Measurements from ENCODE around the gene CIART. TPM values are rescaled to one million over a fixed set of nuclear protein-coding genes. Genes with fewer than 3 reads are reported as not detected.
A peak's percentile ranks its signal among the peaks of the same experiment; 100 is the strongest.

The CIART gene
- total RNA-seq, 4 donors from 2014 or later = 3.5 to 28.3 (median 14.2) TPM

DNA sequence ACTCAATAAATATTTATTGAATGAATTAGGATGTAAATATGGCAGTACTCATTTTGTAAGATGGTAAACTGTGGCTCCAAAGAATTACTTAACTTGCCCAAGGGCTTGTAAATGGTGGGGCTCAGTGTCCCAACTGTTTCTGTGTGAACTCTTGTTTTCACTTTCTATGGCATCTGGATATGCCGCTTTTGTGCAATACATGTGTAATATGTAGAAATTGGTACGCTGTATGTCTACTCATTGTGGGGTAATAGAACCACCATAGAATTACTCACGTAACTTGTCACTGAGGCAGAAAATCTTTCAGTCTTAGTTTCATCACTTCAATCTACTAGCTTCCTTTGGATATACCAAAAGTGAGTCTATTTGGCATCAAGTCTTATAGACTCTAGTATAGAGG lies 40.0 kb downstream of the CIART start:
- H3K4me1 ChIP-seq = peaks cover 3 to 31% (median 4%) of the 10 kb centered on the region in 3 donors
- peak overlapping the region; percentile 82 to 91 for H3K4me3 ChIP-seq
- no peak for ATAC-seq
- no peaks in the 10 kb centered on the region for H3K27me3 ChIP-seq
- H3K27ac ChIP-seq = peak overlapping the region in 3 of 4 donors; percentile 76 to 89 (median 87)
- WGBS, 2 donors (ENCODE audit: low coverage in 1 of 2) = 87 to 100% methylated on average over 2 to 3 of the region's 3 CpGs
- peaks cover 0 to 30% of the 10 kb centered on the region in 2 donors for H3K36me3 ChIP-seq
- H3K9me3 ChIP-seq = no peaks in the 10 kb centered on the region
- TF ChIP-seq, protein P1, sequence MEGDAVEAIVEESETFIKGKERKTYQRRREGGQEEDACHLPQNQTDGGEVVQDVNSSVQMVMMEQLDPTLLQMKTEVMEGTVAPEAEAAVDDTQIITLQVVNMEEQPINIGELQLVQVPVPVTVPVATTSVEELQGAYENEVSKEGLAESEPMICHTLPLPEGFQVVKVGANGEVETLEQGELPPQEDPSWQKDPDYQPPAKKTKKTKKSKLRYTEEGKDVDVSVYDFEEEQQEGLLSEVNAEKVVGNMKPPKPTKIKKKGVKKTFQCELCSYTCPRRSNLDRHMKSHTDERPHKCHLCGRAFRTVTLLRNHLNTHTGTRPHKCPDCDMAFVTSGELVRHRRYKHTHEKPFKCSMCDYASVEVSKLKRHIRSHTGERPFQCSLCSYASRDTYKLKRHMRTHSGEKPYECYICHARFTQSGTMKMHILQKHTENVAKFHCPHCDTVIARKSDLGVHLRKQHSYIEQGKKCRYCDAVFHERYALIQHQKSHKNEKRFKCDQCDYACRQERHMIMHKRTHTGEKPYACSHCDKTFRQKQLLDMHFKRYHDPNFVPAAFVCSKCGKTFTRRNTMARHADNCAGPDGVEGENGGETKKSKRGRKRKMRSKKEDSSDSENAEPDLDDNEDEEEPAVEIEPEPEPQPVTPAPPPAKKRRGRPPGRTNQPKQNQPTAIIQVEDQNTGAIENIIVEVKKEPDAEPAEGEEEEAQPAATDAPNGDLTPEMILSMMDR (IDR thresholded peaks at IDR 0.05) = no peak
- TF ChIP-seq POLR2AphosphoS5 (IDR thresholded peaks at IDR 0.05) (no peak), EP300 (IDR thresholded peaks at IDR 0.05) (no peak), POLR2A (IDR thresholded peaks at IDR 0.05) (no peak)

GRCh38 chr1:150332651-150333290 lies 50.4 kb downstream of the CIART start:
- no peaks in the 10 kb centered on the region for H3K9me3 ChIP-seq
- TF ChIP-seq POLR2AphosphoS5 (IDR thresholded peaks at IDR 0.05) (no peak), POLR2A (IDR thresholded peaks at IDR 0.05) (no peak)
- ATAC-seq = no peak
- no peaks in the 10 kb centered on the region for H3K4me1 ChIP-seq
- no peaks in the 10 kb centered on the region for H3K27me3 ChIP-seq
- no peak overlapping the region for H3K4me3 ChIP-seq
- 70 to 96% methylated on average over 3 to 6 of the region's 7 CpGs for WGBS, 2 donors (ENCODE audit: low coverage in 1 of 2)
- H3K36me3 ChIP-seq = peaks cover 6 to 100% of the 10 kb centered on the region in 2 donors
- no peak overlapping the region for H3K27ac ChIP-seq

Small RNAs within 50 kb of the gene (small RNA-seq; reads per million reads assigned to genes)
- 0 to 1.1 (median 0.20) reads per million in 4 donors for gene RNU2-17P

Other genes starting within 250 kb of the CIART start
- gene VPS45, start 214.8 kb upstream of the CIART start, total RNA-seq = 10 to 100 TPM; 44.7 to 75.8 (median 50.4) TPM
- 100 to 1,000 TPM; 217 to 358 (median 228) TPM for gene PLEKHO1, start 132.6 kb upstream of the CIART start, total RNA-seq
- 10 to 100 TPM; 14.8 to 25.1 (median 21.6) TPM for gene ANP32E, start 46.4 kb upstream of the CIART start, total RNA-seq
- gene CA14, start 24.8 kb upstream of the CIART start, total RNA-seq = 1 to 10 TPM in 1 of 4 donors, under 1 TPM in 3; 0.54 to 1.5 (median 0.78) TPM
- 10 to 100 TPM; 40.3 to 68.9 (median 49.5) TPM for gene APH1A, start 13.5 kb upstream of the CIART start, total RNA-seq
- gene C1orf54, start 9.8 kb upstream of the CIART start, total RNA-seq = 10 to 100 TPM in 3 of 4 donors, 1 to 10 TPM in 1; 5.2 to 37.7 (median 16.2) TPM
- 10 to 100 TPM; 36.0 to 59.9 (median 43.4) TPM for gene MRPS21, start 11.3 kb downstream of the CIART start, total RNA-seq
- 10 to 100 TPM; 28.1 to 74.9 (median 40.3) TPM for gene PRPF3, start 39.0 kb downstream of the CIART start, total RNA-seq
- 10 to 100 TPM; 17.0 to 31.3 (median 26.2) TPM for gene RPRD2, start 81.6 kb downstream of the CIART start, total RNA-seq
- gene TARS2, start 204.9 kb downstream of the CIART start, total RNA-seq = 10 to 100 TPM in 2 of 4 donors, 1 to 10 TPM in 2; 6.7 to 32.2 (median 10.6) TPM
- 10 to 100 TPM; 12.6 to 29.7 (median 19.4) TPM for gene ECM1, start 225.6 kb downstream of the CIART start, total RNA-seq
- gene FALEC, start 233.2 kb downstream of the CIART start, total RNA-seq = not detected